Spleen (tissue), 7 donors: ENCODE measurements around the gene RB1.

Experiments
- CTCF ChIP-seq, 11 experiments: fragments of 200-600 bp in 7 of 11; fragments of 450-650 bp in 4 of 11; sonication (generic) in 4 of 11; IDR thresholded peaks in 8 of 11; conservative IDR thresholded peaks in 3 of 11; 1 replicate in 7 of 11; 2 replicates in 4 of 11; pipeline versions ENCODE4 v1.4.0 to v1.8.0; 2016 to 2021; ENCODE audit warnings: antibody characterized with exemption in 11 of 11, inconsistent platforms in 4 of 11, mild to moderate bottlenecking in 1 of 11
- POLR2A ChIP-seq, 3 donors: fragments of 450-650 bp; IDR thresholded peaks; one replicate each; pipeline ENCODE4 v1.5.1; 2017; ENCODE audit warnings: antibody characterized with exemption in 3 of 3, mild to moderate bottlenecking in 1 of 3
- donor health status: DM: no; HTN: no; CAD: no; lungs with moderate emphysema.
- donor health status: DM: no; HTN: no; CAD: no.
- donor health status: DM: no; HTN: no; CAD: no.

GRCh38 chr13:48266701-48267639 is 36.6 kb upstream of the RB1 start:
- TF ChIP-seq POLR2A (IDR thresholded peaks at IDR 0.05) (no peak), CTCF (IDR thresholded peaks at IDR 0.05 in 8 of 11, conservative IDR thresholded peaks at IDR 0.05 in 3 of 11) (no peak)
